ENCODE results near the gene MIPOL1. TPM values are rescaled to one million over a fixed set of nuclear protein-coding genes. Genes with fewer than 3 reads are reported as not detected.

MIPOL1 gene
- total and polyA plus RNA-seq, 10 donors, result 0.50 to 15.5 (median 7.3) TPM

- 72 to 85% (median 82%) methylated on average over 1 of the region's 1 CpG for WGBS, 5 donors
- intact Hi-C loops (cut with DNase I; ENCODE audit: low total_unique reads), result no loop called here
- no peak for DNase-seq
- TF ChIP-seq POLR2A (IDR thresholded peaks at IDR 0.05) (no peak), POLR2AphosphoS5 (IDR thresholded peaks at IDR 0.05) (no peak), CTCF (IDR thresholded peaks at IDR 0.05 in 8 of 11, conservative IDR thresholded peaks at IDR 0.05 in 3 of 11) (no peak)
- H3K27me3 ChIP-seq (replicated peaks in 1 of 7), result no peaks in the 10 kb centered on the region
- peaks cover 0 to 16% (median 5%) of the 10 kb centered on the region in 8 donors for H3K9me3 ChIP-seq
- H3K4me1 ChIP-seq, result no peaks in the 10 kb centered on the region
- no peak overlapping the region for H3K4me3 ChIP-seq
- no peaks in the 10 kb centered on the region for H3K36me3 ChIP-seq
- H3K27ac ChIP-seq, result no peak overlapping the region
These were observed 231.2 kb downstream of the MIPOL1 start for GRCh38 chr14:37428954-37429353.

GRCh38 chr14:37429618-37430017 is 231.9 kb downstream of the MIPOL1 start:
- Histone ChIP-seq H3K27ac (no peak overlapping the region), H3K4me1 (no peaks in the 10 kb centered on the region), H3K9me3 (peaks cover 0 to 23% (median 7%) of the 10 kb centered on the region in 8 donors), H3K27me3 (replicated peaks in 1 of 7) (no peaks in the 10 kb centered on the region), H3K36me3 (no peaks in the 10 kb centered on the region), H3K4me3 (no peak overlapping the region)
- intact Hi-C loops (cut with DNase I; ENCODE audit: low total_unique reads), result no loop called here
- WGBS, 5 donors, result 73 to 94% (median 81%) methylated on average over 1 of the region's 1 CpG
- TF ChIP-seq POLR2AphosphoS5 (IDR thresholded peaks at IDR 0.05) (no peak), POLR2A (IDR thresholded peaks at IDR 0.05) (no peak), CTCF (IDR thresholded peaks at IDR 0.05 in 8 of 11, conservative IDR thresholded peaks at IDR 0.05 in 3 of 11) (no peak)
- DNase-seq, result no peak

- Histone ChIP-seq H3K4me1 (no peaks in the 10 kb centered on the region), H3K27ac (no peak overlapping the region), H3K9me3 (peaks cover 0 to 26% (median 7%) of the 10 kb centered on the region in 8 donors), H3K4me3 (no peak overlapping the region), H3K36me3 (no peaks in the 10 kb centered on the region), H3K27me3 (replicated peaks in 1 of 7) (no peaks in the 10 kb centered on the region)
- TF ChIP-seq POLR2AphosphoS5 (IDR thresholded peaks at IDR 0.05) (no peak), CTCF (IDR thresholded peaks at IDR 0.05 in 8 of 11, conservative IDR thresholded peaks at IDR 0.05 in 3 of 11) (no peak), POLR2A (IDR thresholded peaks at IDR 0.05) (no peak)
- 89 to 96% (median 94%) methylated on average over 3 of the region's 3 CpGs for WGBS, 5 donors
- DNase-seq, result no peak
- intact Hi-C loops (cut with DNase I; ENCODE audit: low total_unique reads), result no loop called here
These were observed 237.1 kb downstream of the MIPOL1 start for GRCh38 chr14:37434867-37435266.

GRCh38 chr14:37436519-37436918 is 238.8 kb downstream of the MIPOL1 start:
- no peak for DNase-seq
- no peak overlapping the region for H3K27ac ChIP-seq
- H3K4me3 ChIP-seq, result no peak overlapping the region
- no peaks in the 10 kb centered on the region for H3K36me3 ChIP-seq
- H3K4me1 ChIP-seq, result no peaks in the 10 kb centered on the region
- intact Hi-C loops (cut with DNase I; ENCODE audit: low total_unique reads), result no loop called here
- H3K9me3 ChIP-seq, result peaks cover 0 to 26% (median 7%) of the 10 kb centered on the region in 8 donors
- TF ChIP-seq CTCF (IDR thresholded peaks at IDR 0.05 in 8 of 11, conservative IDR thresholded peaks at IDR 0.05 in 3 of 11) (no peak), POLR2AphosphoS5 (IDR thresholded peaks at IDR 0.05) (no peak), POLR2A (IDR thresholded peaks at IDR 0.05) (no peak)
- WGBS, 5 donors, result 91 to 96% (median 95%) methylated on average over 3 of the region's 3 CpGs
- no peaks in the 10 kb centered on the region for H3K27me3 ChIP-seq (replicated peaks in 1 of 7)
